ENCODE measurements around the gene MPND.

DNA sequence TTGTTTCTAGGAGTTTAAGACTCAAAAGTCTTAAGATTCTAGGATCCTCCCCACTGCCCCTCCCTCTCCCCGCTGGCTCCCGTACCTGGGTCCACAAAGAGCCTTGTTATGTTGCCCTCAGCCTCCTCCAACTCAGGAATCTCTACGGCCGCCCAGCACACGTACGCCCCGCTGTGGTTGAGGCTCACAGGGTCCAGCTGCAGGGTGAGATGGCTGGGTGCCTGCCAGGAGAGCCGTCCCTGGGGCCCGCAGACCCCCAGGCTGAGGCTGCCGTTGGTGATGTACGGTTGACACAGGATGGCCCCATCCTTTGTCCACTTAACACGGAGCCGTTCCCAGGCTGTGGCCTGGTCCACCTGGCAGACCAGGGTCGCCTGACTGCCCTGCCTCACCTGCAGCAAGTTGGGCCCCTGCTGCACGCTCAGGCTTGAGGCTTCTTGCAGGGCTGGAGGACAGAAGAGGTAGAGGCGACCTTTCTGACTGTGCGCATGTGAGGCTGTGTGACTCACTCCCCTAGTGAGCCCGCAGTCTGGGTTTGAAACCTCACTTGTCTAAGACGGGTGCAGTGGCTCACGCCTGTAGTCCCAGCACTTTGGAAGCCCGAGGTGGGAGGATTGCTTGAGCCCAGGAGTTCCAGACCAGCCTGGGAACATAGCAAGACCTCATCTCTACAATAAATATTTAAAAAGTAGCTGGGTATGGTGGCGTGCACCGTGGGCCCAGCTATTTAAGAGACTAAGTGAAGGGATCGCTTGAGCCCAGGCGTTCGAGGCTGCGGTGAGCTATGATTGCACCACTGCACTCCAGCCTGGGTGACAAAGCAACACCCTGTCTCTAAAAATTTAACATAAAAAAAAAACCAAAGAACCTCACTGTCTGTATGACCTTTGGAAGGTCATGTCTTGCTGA lies 45.2 kb upstream of the MPND start:
- TF ChIP-seq POLR2AphosphoS5 (IDR thresholded peaks at IDR 0.05; ENCODE audit: low read depth, low read length) = no peak
- no peak for TF ChIP-seq POLR2A (IDR thresholded peaks at IDR 0.05; ENCODE audit: low read depth, low read length)
- no peak for TF ChIP-seq TAF1 (IDR thresholded peaks at IDR 0.05; ENCODE audit: borderline replicate concordance, low read depth, low read length)

Data from GM12892 (cell line).